Measurements from ENCODE around the gene IQGAP2.

Gene IQGAP2

DNA sequence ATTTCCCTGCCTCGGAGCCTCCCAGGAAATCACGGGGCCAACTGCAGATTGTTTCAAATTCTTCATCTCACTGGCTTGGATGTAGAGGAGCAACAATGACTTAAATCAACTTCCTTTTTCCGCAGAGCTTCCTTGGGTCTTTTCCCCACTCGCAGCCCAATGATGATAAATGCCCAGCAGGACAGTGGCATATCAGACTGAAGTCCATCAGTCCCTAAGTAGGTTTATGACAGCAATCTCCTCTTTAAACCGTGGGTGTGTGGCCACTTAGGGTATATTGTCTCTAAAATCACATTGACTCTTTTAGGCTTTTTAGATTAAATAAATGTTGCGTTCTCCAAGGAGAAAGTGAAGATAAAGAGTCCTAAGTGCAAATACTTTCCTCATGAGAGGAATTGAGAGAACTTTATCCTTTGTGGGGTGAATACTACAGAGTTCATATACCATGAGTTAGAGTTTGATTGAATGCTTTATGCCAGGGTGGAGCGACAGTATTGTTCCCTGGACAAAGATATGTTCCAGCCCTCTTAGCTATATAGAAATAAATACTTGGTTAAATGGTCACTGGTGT is 59.1 kb downstream of the IQGAP2 start:
- no peak for DNase-seq
- H3K27me3 ChIP-seq = peaks cover 3% of the 10 kb centered on the region; the same call in 1 of the 2 replicates

DNA sequence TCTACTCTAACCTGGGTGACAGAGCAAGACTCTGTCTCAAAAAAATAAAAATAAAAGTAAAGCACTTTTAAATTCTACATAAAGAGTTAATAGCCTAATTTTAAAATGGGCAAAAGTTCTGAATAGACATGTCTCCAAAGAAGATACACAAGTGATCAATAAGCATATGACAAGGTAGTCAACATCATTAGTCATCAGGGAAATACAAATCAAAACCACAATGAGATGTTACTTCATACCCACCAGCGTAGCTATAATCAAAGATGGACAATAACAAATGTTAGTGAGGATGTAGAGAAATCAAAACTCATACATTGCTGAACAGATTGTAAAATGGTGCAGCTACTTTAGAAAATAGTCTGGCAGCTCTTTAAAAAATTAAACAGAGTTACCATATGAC is 64.1 kb downstream of the IQGAP2 start:
- no peak overlapping the region for H3K4me3 ChIP-seq (ENCODE audit: low read depth, low read length)
- TF ChIP-seq, protein P1, sequence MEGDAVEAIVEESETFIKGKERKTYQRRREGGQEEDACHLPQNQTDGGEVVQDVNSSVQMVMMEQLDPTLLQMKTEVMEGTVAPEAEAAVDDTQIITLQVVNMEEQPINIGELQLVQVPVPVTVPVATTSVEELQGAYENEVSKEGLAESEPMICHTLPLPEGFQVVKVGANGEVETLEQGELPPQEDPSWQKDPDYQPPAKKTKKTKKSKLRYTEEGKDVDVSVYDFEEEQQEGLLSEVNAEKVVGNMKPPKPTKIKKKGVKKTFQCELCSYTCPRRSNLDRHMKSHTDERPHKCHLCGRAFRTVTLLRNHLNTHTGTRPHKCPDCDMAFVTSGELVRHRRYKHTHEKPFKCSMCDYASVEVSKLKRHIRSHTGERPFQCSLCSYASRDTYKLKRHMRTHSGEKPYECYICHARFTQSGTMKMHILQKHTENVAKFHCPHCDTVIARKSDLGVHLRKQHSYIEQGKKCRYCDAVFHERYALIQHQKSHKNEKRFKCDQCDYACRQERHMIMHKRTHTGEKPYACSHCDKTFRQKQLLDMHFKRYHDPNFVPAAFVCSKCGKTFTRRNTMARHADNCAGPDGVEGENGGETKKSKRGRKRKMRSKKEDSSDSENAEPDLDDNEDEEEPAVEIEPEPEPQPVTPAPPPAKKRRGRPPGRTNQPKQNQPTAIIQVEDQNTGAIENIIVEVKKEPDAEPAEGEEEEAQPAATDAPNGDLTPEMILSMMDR (IDR thresholded peaks at IDR 0.05; ENCODE audit: low read depth, low read length) = no peak
- no peak for DNase-seq
- no peaks in the 10 kb centered on the region for H3K27me3 ChIP-seq
- H3K4me1 ChIP-seq = no peaks in the 10 kb centered on the region
- no peaks in the 10 kb centered on the region for H3K36me3 ChIP-seq
- H3K9me3 ChIP-seq = no peaks in the 10 kb centered on the region

More for the DNA sequence above, 59.1 kb downstream of the IQGAP2 start:
- no peaks in the 10 kb centered on the region for H3K4me1 ChIP-seq
- TF ChIP-seq, protein P1 (IDR thresholded peaks at IDR 0.05; ENCODE audit: low read depth, low read length) = no peak
- no peaks in the 10 kb centered on the region for H3K36me3 ChIP-seq
- H3K4me3 ChIP-seq (ENCODE audit: low read depth, low read length) = no peak overlapping the region
- no peaks in the 10 kb centered on the region for H3K9me3 ChIP-seq

DNA sequence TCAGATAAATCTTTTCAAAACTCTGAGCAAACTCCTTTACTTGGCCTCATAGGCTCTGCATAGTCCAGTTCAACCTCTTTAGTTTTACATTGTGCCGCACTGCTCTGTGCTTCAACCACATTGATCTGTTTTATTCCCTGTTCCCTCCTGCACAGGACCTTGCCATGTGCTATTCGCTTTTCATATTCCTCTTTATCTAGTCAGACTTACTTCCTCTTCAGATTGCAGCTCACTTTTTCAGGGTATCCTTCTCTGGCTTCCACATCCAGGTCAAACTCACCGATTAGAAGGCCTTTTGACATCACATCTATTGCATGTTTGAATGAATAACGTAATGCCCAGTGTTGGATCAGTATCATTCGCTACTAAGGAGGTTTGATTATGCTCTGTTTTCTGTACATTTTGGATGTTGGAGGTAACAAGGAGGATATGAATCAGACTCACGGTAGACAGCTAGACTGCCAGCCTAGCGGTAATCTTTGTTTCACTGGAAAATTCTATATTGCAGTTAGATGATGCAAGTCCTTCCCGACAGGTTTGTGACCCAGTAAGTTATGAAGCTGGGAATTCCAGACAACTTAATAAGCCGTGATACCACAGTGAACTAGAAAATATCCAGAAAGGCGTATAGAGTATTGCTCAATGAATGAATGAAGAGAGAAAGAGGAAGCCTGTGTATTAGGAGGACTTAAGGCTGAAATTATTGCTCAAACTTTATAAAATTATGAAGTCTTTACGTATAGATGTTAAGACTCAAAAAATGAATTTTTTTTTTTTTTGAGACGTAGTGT is 65.7 kb downstream of the IQGAP2 start:
- DNase-seq = no peak
- Histone ChIP-seq H3K27me3 (no peaks in the 10 kb centered on the region), H3K9me3 (no peaks in the 10 kb centered on the region), H3K4me3 (ENCODE audit: low read depth, low read length) (no peak overlapping the region), H3K4me1 (no peaks in the 10 kb centered on the region), H3K36me3 (no peaks in the 10 kb centered on the region)
- TF ChIP-seq, protein P1 (IDR thresholded peaks at IDR 0.05; ENCODE audit: low read depth, low read length) = no peak

DNA sequence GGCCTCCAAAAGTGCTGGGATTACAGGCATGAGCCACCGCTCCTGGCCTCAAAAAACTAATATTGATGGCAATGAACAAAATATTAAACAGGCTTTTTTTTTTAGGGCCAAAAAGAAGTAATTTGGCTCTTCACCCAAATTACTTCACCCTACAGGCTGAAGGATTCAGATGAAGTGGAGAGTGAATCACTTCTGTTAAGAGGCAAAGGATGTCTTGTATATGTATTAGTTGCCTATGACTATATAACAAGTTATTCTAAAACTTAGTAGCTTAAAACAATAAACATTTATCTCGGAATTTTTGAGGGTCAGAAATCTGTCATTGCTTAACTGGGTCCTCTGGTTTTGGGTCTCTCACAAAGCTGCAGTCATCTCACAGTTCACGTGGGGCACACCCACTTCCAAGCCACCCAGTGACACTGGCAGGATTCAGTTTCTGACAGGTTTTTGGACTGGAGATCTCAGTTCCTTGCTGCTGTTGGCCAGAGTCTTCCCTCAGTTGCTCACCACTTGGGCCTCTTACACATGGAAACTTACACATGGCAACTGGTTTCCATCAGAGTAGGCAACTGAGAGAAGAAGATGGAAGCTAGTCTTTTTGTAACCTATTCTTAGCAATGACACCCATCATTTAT is 66.7 kb downstream of the IQGAP2 start:
- H3K4me3 ChIP-seq (ENCODE audit: low read depth, low read length) = no peak overlapping the region
- DNase-seq = no peak
- H3K27me3 ChIP-seq = no peaks in the 10 kb centered on the region
- no peaks in the 10 kb centered on the region for H3K4me1 ChIP-seq
- TF ChIP-seq, protein P1 (IDR thresholded peaks at IDR 0.05; ENCODE audit: low read depth, low read length) = no peak
- no peaks in the 10 kb centered on the region for H3K9me3 ChIP-seq
- H3K36me3 ChIP-seq = no peaks in the 10 kb centered on the region

DNA sequence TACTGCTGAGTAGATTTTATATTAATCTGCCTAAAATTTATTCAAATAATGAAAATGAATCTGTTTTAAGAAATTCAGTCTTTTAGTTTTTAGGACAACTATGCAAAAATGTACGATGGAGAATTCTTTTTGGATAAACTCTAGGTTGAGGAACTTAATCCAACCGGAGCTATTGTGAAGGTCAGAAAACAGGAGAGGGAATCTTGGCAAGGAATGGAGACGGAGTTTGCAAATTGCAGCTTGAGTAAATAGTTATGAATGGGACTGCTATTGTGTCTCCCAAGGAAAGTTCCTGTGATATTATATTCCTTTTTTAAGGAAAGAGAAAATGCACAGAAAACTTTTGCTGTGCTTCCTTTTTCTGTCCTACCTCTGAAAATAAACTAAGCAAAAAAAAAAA is 67.9 kb downstream of the IQGAP2 start:
- DNase-seq = no peak
- TF ChIP-seq, protein P1 (IDR thresholded peaks at IDR 0.05; ENCODE audit: low read depth, low read length) = no peak
- no peaks in the 10 kb centered on the region for H3K27me3 ChIP-seq
- no peaks in the 10 kb centered on the region for H3K36me3 ChIP-seq
- no peaks in the 10 kb centered on the region for H3K9me3 ChIP-seq
- H3K4me3 ChIP-seq (ENCODE audit: low read depth, low read length) = no peak overlapping the region
- no peaks in the 10 kb centered on the region for H3K4me1 ChIP-seq

DNA sequence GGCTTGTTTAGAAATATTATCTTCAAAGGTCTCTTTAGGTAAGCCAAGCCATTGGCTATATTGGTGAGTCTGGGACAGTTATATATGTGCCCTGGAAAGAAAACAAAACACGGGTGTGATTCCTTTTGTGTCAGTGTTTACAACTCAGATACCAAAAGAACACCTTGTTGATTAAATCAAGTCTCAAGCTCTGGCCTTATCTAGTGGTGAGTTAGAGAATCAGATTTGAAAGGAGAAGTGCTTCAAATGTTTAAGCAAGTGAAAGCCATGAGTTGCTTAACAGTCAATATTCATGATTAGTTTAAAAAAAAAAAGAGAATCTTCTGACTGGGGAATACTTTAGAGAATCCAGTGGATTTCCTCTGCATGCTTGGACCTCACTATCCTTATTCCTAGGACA is 68.3 kb downstream of the IQGAP2 start:
- Histone ChIP-seq H3K4me3 (ENCODE audit: low read depth, low read length) (no peak overlapping the region), H3K9me3 (no peaks in the 10 kb centered on the region), H3K27me3 (no peaks in the 10 kb centered on the region), H3K36me3 (no peaks in the 10 kb centered on the region), H3K4me1 (no peaks in the 10 kb centered on the region)
- TF ChIP-seq, protein P1 (IDR thresholded peaks at IDR 0.05; ENCODE audit: low read depth, low read length) = no peak
- DNase-seq = no peak
